Epithelial cell of proximal tubule (primary cell): Measurements from ENCODE around the gene POMC. TPM values are rescaled to one million over a fixed set of nuclear protein-coding genes. Genes with fewer than 3 reads are reported as not detected.

Source experiments
- DNase-seq: peaks from one replicate; pipeline ENCODE4 v3.0.0-alpha.2; 2011; ENCODE audit warnings: low read depth
- H3K4me3 ChIP-seq: 2 replicates; pipeline ENCODE4 v1.5.1; 2011; ENCODE audit warnings: low read depth, mild to moderate bottlenecking, low read length
- total RNA-seq: library from RNA; depleted of rRNA; stranded (reverse); fragments of >200 nt; gene quantifications from 2 replicates; pipeline ENCODE4 v1.2.3, GENCODE V29; 2015
- TF ChIP-seq, protein P1 (sequence below): conservative IDR thresholded peaks from 2 replicates; pipeline ENCODE4 v1.5.1; 2012; ENCODE audit warnings: low read depth, mild to moderate bottlenecking, low read length

POMC gene
- total RNA-seq, 1 donor from 2014 or later: 0.75 TPM

DNA sequence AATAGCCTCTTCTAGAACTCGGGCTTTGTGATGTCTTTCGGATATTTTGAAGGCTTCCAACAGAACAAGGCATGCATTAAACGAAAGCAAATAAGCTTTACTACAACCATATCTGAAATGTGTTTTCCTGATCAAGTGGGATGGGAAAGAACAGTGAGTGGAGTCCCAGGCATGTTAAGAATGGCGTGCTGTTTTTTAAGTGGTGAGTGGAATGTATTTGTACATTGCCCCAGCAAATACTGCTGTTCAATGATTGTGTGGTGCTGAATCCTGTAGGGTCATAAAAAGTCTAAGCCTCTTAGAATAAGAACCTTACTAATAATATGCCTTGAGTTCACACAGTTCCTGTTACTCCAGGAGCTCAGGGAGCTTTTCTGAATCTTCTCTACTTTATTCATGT lies 52.5 kb downstream of the POMC start:
- H3K4me3 ChIP-seq: no peak overlapping the region
- TF ChIP-seq, protein P1, sequence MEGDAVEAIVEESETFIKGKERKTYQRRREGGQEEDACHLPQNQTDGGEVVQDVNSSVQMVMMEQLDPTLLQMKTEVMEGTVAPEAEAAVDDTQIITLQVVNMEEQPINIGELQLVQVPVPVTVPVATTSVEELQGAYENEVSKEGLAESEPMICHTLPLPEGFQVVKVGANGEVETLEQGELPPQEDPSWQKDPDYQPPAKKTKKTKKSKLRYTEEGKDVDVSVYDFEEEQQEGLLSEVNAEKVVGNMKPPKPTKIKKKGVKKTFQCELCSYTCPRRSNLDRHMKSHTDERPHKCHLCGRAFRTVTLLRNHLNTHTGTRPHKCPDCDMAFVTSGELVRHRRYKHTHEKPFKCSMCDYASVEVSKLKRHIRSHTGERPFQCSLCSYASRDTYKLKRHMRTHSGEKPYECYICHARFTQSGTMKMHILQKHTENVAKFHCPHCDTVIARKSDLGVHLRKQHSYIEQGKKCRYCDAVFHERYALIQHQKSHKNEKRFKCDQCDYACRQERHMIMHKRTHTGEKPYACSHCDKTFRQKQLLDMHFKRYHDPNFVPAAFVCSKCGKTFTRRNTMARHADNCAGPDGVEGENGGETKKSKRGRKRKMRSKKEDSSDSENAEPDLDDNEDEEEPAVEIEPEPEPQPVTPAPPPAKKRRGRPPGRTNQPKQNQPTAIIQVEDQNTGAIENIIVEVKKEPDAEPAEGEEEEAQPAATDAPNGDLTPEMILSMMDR: no peak
- no peak for DNase-seq

DNA sequence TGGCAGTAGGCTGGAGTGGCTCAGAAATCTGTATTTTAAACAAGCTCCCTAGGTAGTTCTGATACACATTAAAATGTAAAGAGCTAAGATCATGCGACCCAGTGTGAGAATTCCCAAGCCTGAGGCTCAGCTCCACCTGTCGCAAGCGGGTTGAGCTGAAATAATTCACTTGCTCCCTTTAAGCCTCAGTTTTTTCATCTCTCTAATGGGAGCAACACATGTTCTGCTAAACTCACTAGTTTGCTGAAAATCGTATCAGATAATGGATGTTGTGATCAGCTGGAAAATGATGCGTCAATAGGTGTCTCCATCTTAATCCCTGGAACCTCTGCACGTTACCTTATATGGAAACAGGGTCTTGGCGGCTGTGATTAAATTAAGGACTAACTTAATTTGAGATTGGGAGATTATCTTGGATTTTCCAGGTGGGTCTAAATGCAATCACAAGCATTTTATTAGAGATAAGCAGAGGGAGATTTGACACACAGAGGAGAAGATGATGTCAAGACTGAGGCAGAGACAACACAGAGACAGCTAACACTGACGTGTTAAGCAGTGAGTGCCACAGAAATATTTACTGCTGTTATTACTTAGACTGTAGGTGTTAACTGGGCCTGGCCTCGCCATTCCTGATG lies 53.0 kb downstream of the POMC start:
- no peak for DNase-seq
- no peak overlapping the region for H3K4me3 ChIP-seq
- TF ChIP-seq, protein P1: no peak

DNA sequence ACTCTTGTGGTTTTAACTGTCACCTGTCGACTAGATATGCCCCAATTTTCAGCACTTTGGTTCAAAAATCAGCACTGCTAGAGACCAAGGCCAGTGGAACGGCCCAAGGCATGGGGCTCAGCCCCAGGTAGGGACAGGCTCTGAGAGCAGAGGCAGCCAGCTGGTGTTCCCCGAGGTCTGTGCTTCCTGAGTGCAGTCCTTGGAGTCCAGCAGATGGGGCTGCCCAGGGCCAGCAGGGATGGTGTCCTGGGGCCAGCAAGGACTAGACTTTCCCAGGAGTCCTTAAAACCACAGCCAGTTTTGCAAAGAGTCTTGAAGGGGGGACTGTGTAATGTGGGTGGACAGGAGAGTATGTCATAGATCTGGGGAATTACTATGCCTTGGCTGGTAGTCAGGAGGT lies 56.3 kb downstream of the POMC start:
- no peak overlapping the region for H3K4me3 ChIP-seq
- DNase-seq: no peak
- TF ChIP-seq, protein P1: no peak

Other genes starting within 250 kb of the POMC start
- 18.7 and 37.6 TPM in 2 replicates for gene ADCY3, start 248.3 kb downstream of the POMC start, total RNA-seq
- gene DNAJC27, start 196.6 kb downstream of the POMC start, total RNA-seq: 2.1 and 2.2 TPM in 2 replicates
- gene EFR3B, start 126.5 kb downstream of the POMC start, total RNA-seq: 1.3 and 2.6 TPM in 2 replicates
- 15.4 and 20.5 TPM in 2 replicates for gene DNMT3A, start 173.3 kb upstream of the POMC start, total RNA-seq